HG03108 (cell line): ENCODE results near the gene MDK.

Experiments
- ATAC-seq: cut with Tn5 transposase; IDR thresholded peaks from one replicate; pipeline ENCODE4 v1.9.1; 2021; ENCODE audit warnings: moderate library complexity; ENCODE audit not compliant: unreplicated experiment

The MDK gene

GRCh38 chr11:46382646-46383403 lies 1.4 kb downstream of the MDK start:
- ATAC-seq, result no peak

GRCh38 chr11:46383404-46383758 lies 1.9 kb downstream of the MDK start:
- no peak for ATAC-seq

- no peak for ATAC-seq
Observed at GRCh38 chr11:46383974-46384701, 2.7 kb downstream of the MDK start.

- ATAC-seq, result no peak
Observed at GRCh38 chr11:46385169-46386004, 3.9 kb downstream of the MDK start.

GRCh38 chr11:46386005-46386578 lies 4.6 kb downstream of the MDK start:
- no peak for ATAC-seq

- ATAC-seq, result no peak
Observed at GRCh38 chr11:46386674-46387073, 5.2 kb downstream of the MDK start.

GRCh38 chr11:46387456-46387855 lies 6.0 kb downstream of the MDK start:
- no peak for ATAC-seq

GRCh38 chr11:46387919-46388618 lies 6.6 kb downstream of the MDK start:
- no peak for ATAC-seq

GRCh38 chr11:46388619-46389449 lies 7.4 kb downstream of the MDK start:
- no peak for ATAC-seq

- ATAC-seq, result no peak
Observed at GRCh38 chr11:46389450-46390330, 8.2 kb downstream of the MDK start.

GRCh38 chr11:46390331-46391171 lies 9.1 kb downstream of the MDK start:
- no peak for ATAC-seq

GRCh38 chr11:46391186-46391577 lies 9.7 kb downstream of the MDK start:
- no peak for ATAC-seq

GRCh38 chr11:46391578-46392420 lies 10.3 kb downstream of the MDK start, which contains the start of gene CHRM4:
TSS of gene CHRM4 (minus strand) at chr11:46391776. CDS start at chr11:46386557, 5,219 bp downstream.
- ATAC-seq, result no peak

GRCh38 chr11:46392421-46393230 lies 11.2 kb downstream of the MDK start:
- ATAC-seq, result peak; percentile 75

- ATAC-seq, result no peak
Observed at GRCh38 chr11:46393231-46393616, 11.8 kb downstream of the MDK start.

GRCh38 chr11:46393759-46394158 lies 12.3 kb downstream of the MDK start:
- ATAC-seq, result no peak
